GM23338 (cell line): ENCODE results near the gene BMPR1B. TPM values are rescaled to one million over a fixed set of nuclear protein-coding genes. Genes with fewer than 3 reads are reported as not detected.

Source experiments
- ATAC-seq: fragments of 200-7000 bp; cut with Tn5 transposase; 3 replicates; pipeline ENCODE4 v1.9.1; 2020
- DNase-seq: peaks from one replicate; pipeline ENCODE4 v3.0.0-alpha.2; 2015; ENCODE audit warnings: low spot score
- H2AFZ ChIP-seq: fragments of 200-600 bp; sonication (generic); 2 replicates; pipeline ENCODE4 v1.8.0; 2016; ENCODE audit warnings: antibody characterized with exemption, mild to moderate bottlenecking, moderate library complexity
- H3F3A ChIP-seq: fragments of 200-600 bp; sonication (generic); replicated peaks from 2 replicates; pipeline ENCODE4 v1.8.0; 2017; ENCODE audit warnings: antibody characterized with exemption, mixed run types, low read depth
- H3K27ac ChIP-seq: fragments of 200-600 bp; sonication (generic); 2 replicates; pipeline ENCODE4 v1.6.1; 2016; ENCODE audit warnings: low read depth
- H3K27me3 ChIP-seq: fragments of 200-600 bp; sonication (generic); 2 replicates; pipeline ENCODE4 v1.8.0; 2016; ENCODE audit warnings: mild to moderate bottlenecking, mixed run types, moderate library complexity; ENCODE audit not compliant: insufficient read depth
- H3K36me3 ChIP-seq: fragments of 200-600 bp; sonication (generic); 2 replicates; pipeline ENCODE4 v1.8.0; 2016; ENCODE audit warnings: mild to moderate bottlenecking; ENCODE audit not compliant: insufficient read depth
- H3K4me1 ChIP-seq: fragments of 200-600 bp; sonication (generic); 2 replicates; pipeline ENCODE4 v1.8.0; 2016; ENCODE audit warnings: mild to moderate bottlenecking, moderate library complexity; ENCODE audit not compliant: insufficient read depth
- H3K4me2 ChIP-seq: fragments of 200-600 bp; sonication (generic); 2 replicates; pipeline ENCODE4 v1.7.1; 2017; ENCODE audit warnings: mixed run types
- H3K4me3 ChIP-seq: fragments of 200-600 bp; sonication (generic); 2 replicates; pipeline ENCODE4 v1.6.1; 2016; ENCODE audit warnings: mixed run types
- H3K79me2 ChIP-seq: fragments of 200-600 bp; sonication (generic); replicated peaks from 2 replicates; pipeline ENCODE4 v1.8.0; 2017; ENCODE audit warnings: mild to moderate bottlenecking; ENCODE audit not compliant: insufficient read depth
- H3K9me2 ChIP-seq: fragments of 200-600 bp; sonication (generic); 2 replicates; pipeline ENCODE4 v1.8.0; 2017; ENCODE audit not compliant: insufficient read depth
- H4K20me1 ChIP-seq: fragments of 200-600 bp; sonication (generic); replicated peaks from 2 replicates; pipeline ENCODE4 v1.8.0; 2017; ENCODE audit warnings: mild to moderate bottlenecking; ENCODE audit not compliant: insufficient read depth
- H3K27ac Mint-ChIP-seq: 2 replicates; pipeline ENCODE4 v1.8.0; 2020; ENCODE audit warnings: inconsistent platforms, mild to moderate bottlenecking, moderate library complexity, mixed read lengths
- H3K27me3 Mint-ChIP-seq: 3 replicates; pipeline ENCODE4 v1.8.0; 2022; ENCODE audit warnings: low read depth, mild to moderate bottlenecking, moderate library complexity, mixed read lengths, inconsistent platforms; ENCODE audit not compliant: insufficient read depth, poor library complexity
- H3K36me3 Mint-ChIP-seq: 3 replicates; pipeline ENCODE4 v1.8.0; 2021; ENCODE audit warnings: low read depth, mild to moderate bottlenecking, inconsistent platforms, moderate library complexity, mixed read lengths
- H3K4me1 Mint-ChIP-seq: 3 replicates; pipeline ENCODE4 v1.8.0; 2020; ENCODE audit warnings: mild to moderate bottlenecking, inconsistent platforms, mixed read lengths
- H3K4me3 Mint-ChIP-seq: 3 replicates; pipeline ENCODE4 v1.8.0; 2021; ENCODE audit warnings: moderate library complexity, mild to moderate bottlenecking, inconsistent platforms, mixed read lengths
- H3K9me3 Mint-ChIP-seq: 3 replicates; pipeline ENCODE4 v1.8.0; 2020; ENCODE audit warnings: moderate library complexity, mild to moderate bottlenecking, inconsistent platforms, mixed read lengths
- CREB1 ChIP-seq: fragments of 250-450 bp; sonication (Bioruptor Pico); IDR thresholded peaks from 2 replicates; pipeline ENCODE4 v1.5.0; 2020; ENCODE audit warnings: low read depth, mild to moderate bottlenecking, moderate library complexity
- EZH2 ChIP-seq: fragments of 200-600 bp; sonication (generic); IDR thresholded peaks from one replicate; pipeline ENCODE4 v1.8.0; 2017; ENCODE audit warnings: antibody characterized with exemption, mild to moderate bottlenecking, low read depth; ENCODE audit not compliant: unreplicated experiment
- POLR2AphosphoS5 ChIP-seq: IDR thresholded peaks from 2 replicates; pipeline ENCODE4 v1.6.1; 2016; ENCODE audit warnings: antibody characterized with exemption, low read depth
- REST ChIP-seq: IDR thresholded peaks from one replicate; pipeline ENCODE4 v1.6.1; 2018; ENCODE audit warnings: antibody characterized with exemption; ENCODE audit not compliant: unreplicated experiment
- ZNF331 ChIP-seq: fragments of 250-450 bp; sonication (Bioruptor Pico); IDR thresholded peaks from 2 replicates; pipeline ENCODE4 v1.5.0; 2020; ENCODE audit warnings: low read depth, mild to moderate bottlenecking, moderate library complexity
- ZNF462 ChIP-seq: fragments of 250-450 bp; sonication (Bioruptor Pico); IDR thresholded peaks from 2 replicates; pipeline ENCODE4 v1.5.0; 2020; ENCODE audit warnings: mild to moderate bottlenecking, moderate library complexity
- polyA plus RNA-seq: library from polyadenylated mRNA; unstranded; fragments of >200 nt; fragmentation: Nextera tagmentation; extraction: Ambion mirVana; gene quantifications from 2 replicates; pipeline ENCODE4 v1.2.1, GENCODE V29; 2016
- total RNA-seq: library from RNA; depleted of rRNA; stranded (reverse); fragments of >200 nt; shearing (Covaris generic); gene quantifications from 2 replicates; pipeline ENCODE4 v1.2.3, GENCODE V29; 2014

Gene BMPR1B
- total and polyA plus RNA-seq, 2 experiments from 2014 or later, result 0.48 to 1.0 TPM

GRCh38 chr4:95181996-95182306 lies 424.2 kb downstream of the BMPR1B start (continued):
- TF ChIP-seq CREB1, result no peak
- TF ChIP-seq REST, result no peak
- TF ChIP-seq POLR2AphosphoS5, result no peak
- no peak for TF ChIP-seq ZNF331 (CRISPR knock-in tag)

GRCh38 chr4:95183656-95184408 lies 426.1 kb downstream of the BMPR1B start:
- no peak overlapping the region for H2AFZ ChIP-seq

More at GRCh38 chr4:95183656-95184408, 426.1 kb downstream of the BMPR1B start:
- Mint-ChIP-seq H3K36me3 (no peaks in the 10 kb centered on the region), H3K27me3 (peaks cover 3% of the 10 kb centered on the region), H3K4me3 (no peak overlapping the region), H3K4me1 (peaks cover 24% of the 10 kb centered on the region), H3K27ac (no peak overlapping the region), H3K9me3 (no peaks in the 10 kb centered on the region; the same call in 1 of the 3 replicates)
- H3K27me3 ChIP-seq, result no peaks in the 10 kb centered on the region
- no peaks in the 10 kb centered on the region for H3F3A ChIP-seq
- DNase-seq, result no peak
- no peaks in the 10 kb centered on the region for H4K20me1 ChIP-seq
- no peak overlapping the region for H3K27ac ChIP-seq
- H3K4me3 ChIP-seq, result no peak overlapping the region
- H3K9me2 ChIP-seq, result no peaks in the 10 kb centered on the region
- no peak for ATAC-seq
- no peak overlapping the region for H3K4me2 ChIP-seq
- TF ChIP-seq POLR2AphosphoS5 (no peak), ZNF462 (CRISPR knock-in tag) (no peak), EZH2 (no peak)
- no peaks in the 10 kb centered on the region for H3K36me3 ChIP-seq
- peaks cover 12% of the 10 kb centered on the region for H3K4me1 ChIP-seq
- no peaks in the 10 kb centered on the region for H3K79me2 ChIP-seq
